ENCODE measurements around the gene ZSWIM4.

The ZSWIM4 gene

GRCh38 chr19:13880059-13881043 lies 85.1 kb downstream of the ZSWIM4 start:
- H3K36me3 ChIP-seq, result no peaks in the 10 kb centered on the region
- peaks cover 14% of the 10 kb centered on the region for H3K4me1 ChIP-seq
- peak; percentile 98 for DNase-seq
- no peaks in the 10 kb centered on the region for H3K9me3 ChIP-seq
- peak overlapping the region; percentile 49 for H3K4me3 ChIP-seq (ENCODE audit: low read depth, low read length)
- H3K27me3 ChIP-seq, result no peaks in the 10 kb centered on the region
- peak; percentile 99 for TF ChIP-seq CTCF (IDR thresholded peaks at IDR 0.05; ENCODE audit: low read depth, low read length)

- TF ChIP-seq CTCF (IDR thresholded peaks at IDR 0.05; ENCODE audit: low read depth, low read length), result no peak
- DNase-seq, result no peak
- H3K9me3 ChIP-seq, result no peaks in the 10 kb centered on the region
- H3K27me3 ChIP-seq, result no peaks in the 10 kb centered on the region
- peaks cover 14% of the 10 kb centered on the region for H3K4me1 ChIP-seq
- no peak overlapping the region for H3K4me3 ChIP-seq (ENCODE audit: low read depth, low read length)
- H3K36me3 ChIP-seq, result no peaks in the 10 kb centered on the region
Observed at GRCh38 chr19:13881251-13881691, 86.0 kb downstream of the ZSWIM4 start.
